Spleen (tissue), 11 donors: ENCODE results near the gene RIC8A. TPM values are rescaled to one million over a fixed set of nuclear protein-coding genes. Genes with fewer than 3 reads are reported as not detected.
A peak's percentile ranks its signal among the peaks of the same experiment; 100 is the strongest.
"Not testable (repeated sequence)": the region's sequence is repeated elsewhere in the genome, so short reads cannot be mapped to it uniquely, and the experiment has no call there.

Experiments used
- DNase-seq: peaks from one replicate; pipeline ENCODE4 v3.0.0-alpha.2; 2020
- H3K27ac ChIP-seq, 8 donors: fragments of 200-600 bp; sonication (generic) in 7 of 8; 1 replicate in 4 of 8; 2 replicates in 4 of 8; pipeline versions ENCODE4 v1.5.0 to v1.8.0; 2016 to 2021; ENCODE audit warnings: inconsistent platforms in 4 of 8, mild to moderate bottlenecking in 4 of 8, moderate library complexity in 1 of 8
- H3K27me3 ChIP-seq, 7 donors: fragments of 200-600 bp; sonication (generic) in 6 of 7; replicated peaks in 1 of 7; 1 replicate in 4 of 7; 2 replicates in 3 of 7; pipeline versions ENCODE4 v1.5.0 to v1.8.0; 2016 to 2021; ENCODE audit warnings: inconsistent platforms in 3 of 7, mild to moderate bottlenecking in 1 of 7
- H3K36me3 ChIP-seq, 6 donors: fragments of 200-600 bp; sonication (generic) in 5 of 6; 1 replicate in 4 of 6; 2 replicates in 2 of 6; pipeline versions ENCODE4 v1.5.0 to v1.8.0; 2016 to 2021; ENCODE audit warnings: inconsistent platforms in 2 of 6
- H3K4me1 ChIP-seq, 6 donors: fragments of 200-600 bp; sonication (generic) in 5 of 6; 1 replicate in 3 of 6; 2 replicates in 3 of 6; pipeline versions ENCODE4 v1.5.0 to v1.8.0; 2016 to 2021; ENCODE audit warnings: inconsistent platforms in 3 of 6
- H3K4me3 ChIP-seq, 8 donors: fragments of 200-600 bp; sonication (generic) in 7 of 8; 1 replicate in 4 of 8; 2 replicates in 4 of 8; pipeline versions ENCODE4 v1.5.0 to v1.8.0; 2016 to 2021; ENCODE audit warnings: inconsistent platforms in 4 of 8, mild to moderate bottlenecking in 4 of 8, moderate library complexity in 2 of 8
- H3K9me3 ChIP-seq, 8 donors: fragments of 200-600 bp; sonication (generic) in 7 of 8; 1 replicate in 4 of 8; 2 replicates in 4 of 8; pipeline versions ENCODE4 v1.5.0 to v1.8.0; 2016 to 2021; ENCODE audit warnings: inconsistent platforms in 4 of 8
- CTCF ChIP-seq, 11 experiments: fragments of 200-600 bp in 7 of 11; fragments of 450-650 bp in 4 of 11; sonication (generic) in 4 of 11; IDR thresholded peaks in 8 of 11; conservative IDR thresholded peaks in 3 of 11; 1 replicate in 7 of 11; 2 replicates in 4 of 11; pipeline versions ENCODE4 v1.4.0 to v1.8.0; 2016 to 2021; ENCODE audit warnings: antibody characterized with exemption in 11 of 11, inconsistent platforms in 4 of 11, mild to moderate bottlenecking in 1 of 11
- POLR2A ChIP-seq, 3 donors: fragments of 450-650 bp; IDR thresholded peaks; one replicate each; pipeline ENCODE4 v1.5.1; 2017; ENCODE audit warnings: antibody characterized with exemption in 3 of 3, mild to moderate bottlenecking in 1 of 3
- POLR2AphosphoS5 ChIP-seq, 3 donors: sonication (generic); formaldehyde crosslinking; IDR thresholded peaks; one replicate each; pipeline ENCODE4 v1.5.1; 2017; ENCODE audit warnings: antibody characterized with exemption in 3 of 3
- WGBS, 5 donors: extraction: QIAGEN DNeasy Blood & Tissue Kit in 3 of 5; methylation state at CpG; one replicate each; pipeline versions ENCODE4 v1.1.5 to v1.1.7; 2013 to 2018; 5-methylcytosine and 5-hydroxymethylcytosine counted together
- intact Hi-C: fragments of 100-400 bp; cut with DNase I; formaldehyde crosslinking; loops from one replicate; pipeline ENCODE4 v1.15.0; 2023; ENCODE audit warnings: low total_unique reads
- polyA plus RNA-seq, 3 donors: library from polyadenylated mRNA; stranded (reverse); fragments of 200-250 nt; gene quantifications; one replicate each; pipeline ENCODE4 v1.2.1, GENCODE V29; 2013
- total RNA-seq, 7 donors: library from RNA; depleted of rRNA in 3 of 7; stranded (reverse); fragments of >200 nt in 3 of 7; fragmentation: NEBNext Ultra II Directional in 4 of 7; extraction: Animal tissue kit (Norgen Biotek cat#: 25700) in 4 of 7; gene quantifications; one replicate each; pipeline versions ENCODE4 v1.1.0 to v1.2.1, GENCODE V29; 2016 to 2021
- donor health status: healthy with polysubstance abuse.
- donor health status: DM: no; HTN: no; CAD: no; lungs with moderate emphysema.
- donor health status: DM: no; HTN: no; CAD: no.
- donor health status: Bipolar disorder and iron deficiency.
- donor health status: healthy.
- donor health status: DM: no; HTN: no; CAD: no.
- donor health status: DM: yes; HTN: yes; CAD: no.

RIC8A gene
- total and polyA plus RNA-seq, 10 donors = 38.6 to 141 (median 79.6) TPM

GRCh38 chr11:191490-192478, 15.7 kb upstream of the RIC8A start:
- 13 to 29% (median 22%) methylated on average over 4 to 7 of the region's 8 CpGs for WGBS, 5 donors
- DNase-seq = peak; percentile 76
- H3K27ac ChIP-seq, H3K36me3 ChIP-seq, intact Hi-C loops, H3K9me3 ChIP-seq, H3K27me3 ChIP-seq, H3K4me3 ChIP-seq, H3K4me1 ChIP-seq: not testable (repeated sequence)
- peak in 10 of 11 experiments; percentile 13 to 65 (median 31) for TF ChIP-seq CTCF (IDR thresholded peaks at IDR 0.05 in 8 of 11, conservative IDR thresholded peaks at IDR 0.05 in 3 of 11)

- H3K36me3 ChIP-seq, H3K4me1 ChIP-seq, intact Hi-C loops, H3K27ac ChIP-seq, DNase-seq, H3K9me3 ChIP-seq, H3K4me3 ChIP-seq, H3K27me3 ChIP-seq: not testable (repeated sequence)
- WGBS, 5 donors = 80 to 100% (median 85%) methylated on average over 2 to 6 of the region's 11 CpGs; no CpG with 5 or more reads in 1 of the 5 donors
Observed at GRCh38 chr11:192674-193128, 14.8 kb upstream of the RIC8A start, which contains the start of gene SCGB1C1. Gene SCGB1C1 (plus strand): TSS chr11:193078. CDS start chr11:193100, 22 bp downstream.

- H3K27ac ChIP-seq, intact Hi-C loops, H3K4me3 ChIP-seq, H3K4me1 ChIP-seq, H3K36me3 ChIP-seq, H3K27me3 ChIP-seq, H3K9me3 ChIP-seq: not testable (repeated sequence)
- DNase-seq = peak; percentile 71
- WGBS, 5 donors = 72 to 83% (median 75%) methylated on average over 5 of the region's 5 CpGs
Observed at GRCh38 chr11:193481-193880, 14.0 kb upstream of the RIC8A start.

GRCh38 chr11:196786-197731, 10.4 kb upstream of the RIC8A start:
- DNase-seq = no peak
- H3K36me3 ChIP-seq = peaks cover 0 to 22% (median 8%) of the 10 kb centered on the region in 6 donors
- H3K9me3 ChIP-seq = no peaks in the 10 kb centered on the region
- H3K27ac ChIP-seq = no peak overlapping the region
- peaks cover 0 to 16% (median 9%) of the 10 kb centered on the region in 6 donors for H3K4me1 ChIP-seq
- 82 to 90% (median 87%) methylated on average over 5 to 23 of the region's 23 CpGs for WGBS, 5 donors
- H3K27me3 ChIP-seq = no peaks in the 10 kb centered on the region
- TF ChIP-seq POLR2AphosphoS5 (IDR thresholded peaks at IDR 0.05) (peak in 1 of 3 donors; percentile 34), CTCF (IDR thresholded peaks at IDR 0.05 in 8 of 11, conservative IDR thresholded peaks at IDR 0.05 in 3 of 11) (no peak), POLR2A (IDR thresholded peaks at IDR 0.05) (no peak)
- intact Hi-C loops = no loop called here
- no peak overlapping the region for H3K4me3 ChIP-seq
